ENCODE data around the gene FAM118A.

FAM118A gene

GRCh38 chr22:45270095-45271020 is 39.4 kb upstream of the FAM118A start:
- Histone ChIP-seq H3K27me3 (ENCODE audit: insufficient read depth, low read length, poor library complexity) (peaks cover 28% of the 10 kb centered on the region), H3K4me1 (ENCODE audit: insufficient read depth, low read length) (peaks cover 11% of the 10 kb centered on the region), H2AFZ (ENCODE audit: low read depth, low read length) (no peak overlapping the region), H4K20me1 (ENCODE audit: insufficient read depth, low read length) (peaks cover 8% of the 10 kb centered on the region), H3K36me3 (ENCODE audit: insufficient read depth, low read length) (no peaks in the 10 kb centered on the region), H3K27ac (ENCODE audit: low read length) (no peak overlapping the region), H3K4me3 (ENCODE audit: low read depth in 1 of 2, low read length in 2 of 2) (no peak overlapping the region), H3K79me2 (ENCODE audit: insufficient read depth, low read length) (no peaks in the 10 kb centered on the region), H3K4me2 (ENCODE audit: insufficient read depth, low read length) (no peak overlapping the region), H3K9me3 (ENCODE audit: insufficient read depth, low read length, severe bottlenecking) (no peaks in the 10 kb centered on the region), H3K9ac (ENCODE audit: low read depth, low read length) (no peak overlapping the region)
- no peak for TF ChIP-seq CTCF (IDR thresholded peaks at IDR 0.05; ENCODE audit: borderline replicate concordance, extremely low read depth, low read length, poor library complexity, severe bottlenecking)
- TF ChIP-seq EZH2 (IDR thresholded peaks at IDR 0.05; ENCODE audit: borderline replicate concordance, low read depth, low read length, severe bottlenecking) = no peak
- DNase-seq (no peak), ATAC-seq (ENCODE audit: insufficient read depth, low read depth) (no peak)

DNA sequence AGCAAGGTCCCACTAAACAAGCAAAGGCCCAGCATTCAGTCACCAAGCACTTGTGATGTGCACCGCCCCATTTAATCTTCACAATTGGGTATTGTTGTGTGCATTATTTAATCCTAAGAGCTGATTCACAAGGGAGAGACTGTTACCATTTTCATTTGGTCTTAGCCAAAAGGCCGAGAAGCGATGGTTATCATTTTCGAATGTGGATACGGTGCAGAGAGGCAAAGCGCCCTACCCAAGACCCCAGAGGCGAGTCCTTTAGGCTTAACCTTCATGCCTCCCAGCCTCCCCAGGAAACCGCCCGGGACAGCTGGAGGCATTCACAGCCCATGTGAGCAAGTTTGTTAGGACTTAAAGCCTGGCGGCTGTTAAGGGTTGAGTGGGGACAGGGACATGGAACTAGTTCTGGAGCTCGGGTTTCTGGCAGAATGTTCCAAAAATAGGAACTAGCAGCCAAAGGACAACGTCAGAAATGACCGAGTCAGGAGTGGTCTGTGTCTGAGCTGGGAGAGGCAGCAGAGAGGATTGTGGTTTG is 38.0 kb upstream of the FAM118A start:
- H3K79me2 ChIP-seq (ENCODE audit: insufficient read depth, low read length) = no peaks in the 10 kb centered on the region
- peaks cover 8% of the 10 kb centered on the region for H4K20me1 ChIP-seq (ENCODE audit: insufficient read depth, low read length)
- H3K4me1 ChIP-seq (ENCODE audit: insufficient read depth, low read length) = peaks cover 11% of the 10 kb centered on the region
- DNase-seq = no peak
- H2AFZ ChIP-seq (ENCODE audit: low read depth, low read length) = no peak overlapping the region
- H3K36me3 ChIP-seq (ENCODE audit: insufficient read depth, low read length) = no peaks in the 10 kb centered on the region
- no peak overlapping the region for H3K27ac ChIP-seq (ENCODE audit: low read length)
- H3K9ac ChIP-seq (ENCODE audit: low read depth, low read length) = no peak overlapping the region
- peaks cover 26% of the 10 kb centered on the region for H3K27me3 ChIP-seq (ENCODE audit: insufficient read depth, low read length, poor library complexity)
- no peak overlapping the region for H3K4me2 ChIP-seq (ENCODE audit: insufficient read depth, low read length)
- ATAC-seq (ENCODE audit: insufficient read depth, low read depth) = no peak
- no peaks in the 10 kb centered on the region for H3K9me3 ChIP-seq (ENCODE audit: insufficient read depth, low read length, severe bottlenecking)
- TF ChIP-seq CTCF (IDR thresholded peaks at IDR 0.05; ENCODE audit: borderline replicate concordance, extremely low read depth, low read length, poor library complexity, severe bottlenecking) (no peak), EZH2 (IDR thresholded peaks at IDR 0.05; ENCODE audit: borderline replicate concordance, low read depth, low read length, severe bottlenecking) (no peak)
- H3K4me3 ChIP-seq (ENCODE audit: low read depth in 1 of 2, low read length in 2 of 2) = no peak overlapping the region

GRCh38 chr22:45272498-45272897 is 37.2 kb upstream of the FAM118A start:
- Histone ChIP-seq H3K9me3 (ENCODE audit: insufficient read depth, low read length, severe bottlenecking) (no peaks in the 10 kb centered on the region), H3K27ac (ENCODE audit: low read length) (no peak overlapping the region), H3K27me3 (ENCODE audit: insufficient read depth, low read length, poor library complexity) (peaks cover 24% of the 10 kb centered on the region), H2AFZ (ENCODE audit: low read depth, low read length) (no peak overlapping the region), H3K4me2 (ENCODE audit: insufficient read depth, low read length) (no peak overlapping the region), H3K79me2 (ENCODE audit: insufficient read depth, low read length) (no peaks in the 10 kb centered on the region), H4K20me1 (ENCODE audit: insufficient read depth, low read length) (peaks cover 8% of the 10 kb centered on the region), H3K4me3 (ENCODE audit: low read depth in 1 of 2, low read length in 2 of 2) (no peak overlapping the region), H3K36me3 (ENCODE audit: insufficient read depth, low read length) (no peaks in the 10 kb centered on the region), H3K9ac (ENCODE audit: low read depth, low read length) (no peak overlapping the region), H3K4me1 (ENCODE audit: insufficient read depth, low read length) (peaks cover 11% of the 10 kb centered on the region)
- TF ChIP-seq EZH2 (IDR thresholded peaks at IDR 0.05; ENCODE audit: borderline replicate concordance, low read depth, low read length, severe bottlenecking) (no peak), CTCF (IDR thresholded peaks at IDR 0.05; ENCODE audit: borderline replicate concordance, extremely low read depth, low read length, poor library complexity, severe bottlenecking) (no peak)
- no peak for ATAC-seq (ENCODE audit: insufficient read depth, low read depth)
- DNase-seq = no peak

All from DND-41 (cell line).